IPS-15b (cell line): ENCODE results near the gene AGAP3.

ENCODE experiments used
- H3K27me3 ChIP-seq: one replicate; pipeline ENCODE4 v1.6.1; 2013; ENCODE audit warnings: low read length; ENCODE audit not compliant: control insufficient read depth, insufficient read depth
- H3K36me3 ChIP-seq: one replicate; pipeline ENCODE4 v1.6.1; 2013; ENCODE audit warnings: low read length; ENCODE audit not compliant: control insufficient read depth, insufficient read depth
- H3K4me1 ChIP-seq: one replicate; pipeline ENCODE4 v1.6.1; 2013; ENCODE audit warnings: mild to moderate bottlenecking, low read length; ENCODE audit not compliant: control insufficient read depth, insufficient read depth
- H3K4me3 ChIP-seq: one replicate; pipeline ENCODE4 v1.5.1; 2013; ENCODE audit warnings: low read depth, low read length
- H3K9ac ChIP-seq: one replicate; pipeline ENCODE4 v1.6.1; 2013; ENCODE audit warnings: low read depth, mild to moderate bottlenecking, low read length
- H3K9me3 ChIP-seq: one replicate; pipeline ENCODE4 v1.6.1; 2013; ENCODE audit warnings: mild to moderate bottlenecking, low read length; ENCODE audit not compliant: control insufficient read depth, insufficient read depth

The AGAP3 gene

DNA sequence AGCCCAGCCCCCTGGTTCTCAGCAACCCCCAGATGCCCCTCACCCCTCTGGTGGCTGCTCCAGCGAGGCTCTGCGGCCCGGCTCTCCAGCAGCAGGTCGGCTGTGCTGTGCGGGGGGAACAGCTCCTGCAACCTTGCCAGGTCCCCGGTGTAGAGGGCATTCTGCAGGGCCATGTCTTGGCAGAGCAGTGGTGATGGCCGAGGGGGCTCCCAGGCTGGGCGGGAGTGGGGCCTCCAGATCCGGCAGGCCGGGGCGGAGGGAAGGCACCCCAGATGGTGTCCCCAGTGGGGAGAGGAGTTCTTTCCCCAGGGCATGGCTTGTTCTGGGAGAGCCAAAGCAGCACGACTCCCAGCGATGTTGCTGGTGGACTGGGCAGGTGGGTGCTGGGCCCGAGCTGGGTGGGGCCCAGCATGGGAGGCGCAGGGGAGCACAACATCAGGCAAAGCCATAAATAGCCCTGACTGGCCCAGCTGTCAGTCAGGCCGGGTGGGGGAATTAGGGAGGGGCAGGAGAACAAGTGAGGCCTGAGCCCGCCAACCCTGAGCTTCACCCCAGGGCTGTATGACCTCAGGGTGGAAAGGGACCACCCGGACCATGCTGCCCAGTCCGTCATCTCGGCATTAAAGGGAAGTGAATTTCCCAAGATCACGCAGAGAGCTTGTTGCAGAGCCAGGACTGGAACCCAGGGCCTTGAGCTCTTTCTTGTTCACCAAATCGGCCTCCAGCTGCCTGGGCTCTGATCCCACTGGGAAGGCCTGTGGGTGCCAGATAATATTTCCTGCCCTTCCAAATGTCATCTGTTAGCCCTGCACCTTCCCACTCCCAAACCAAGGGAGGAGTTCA is 101.4 kb downstream of the AGAP3 start:
- no peaks in the 10 kb centered on the region for H3K4me1 ChIP-seq
- no peaks in the 10 kb centered on the region for H3K9me3 ChIP-seq
- no peaks in the 10 kb centered on the region for H3K27me3 ChIP-seq
- no peak overlapping the region for H3K4me3 ChIP-seq
- H3K9ac ChIP-seq, result no peak overlapping the region
- no peaks in the 10 kb centered on the region for H3K36me3 ChIP-seq

DNA sequence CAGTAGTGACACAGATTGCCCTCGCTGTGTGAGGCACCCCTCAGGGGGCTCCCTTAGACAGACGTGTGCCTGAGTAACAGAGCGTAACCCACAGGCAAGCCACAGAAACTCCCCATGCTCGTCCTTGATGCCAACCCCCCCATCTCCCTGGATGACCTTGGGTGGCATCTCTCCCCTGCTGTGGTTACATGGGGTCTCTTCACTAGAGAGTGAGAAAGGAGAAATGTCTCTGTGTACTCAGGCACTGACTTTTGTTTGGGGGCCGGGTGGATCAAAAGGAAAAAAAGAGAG is 101.9 kb downstream of the AGAP3 start:
- H3K4me1 ChIP-seq, result no peaks in the 10 kb centered on the region
- no peaks in the 10 kb centered on the region for H3K27me3 ChIP-seq
- H3K9me3 ChIP-seq, result no peaks in the 10 kb centered on the region
- H3K36me3 ChIP-seq, result no peaks in the 10 kb centered on the region
- H3K9ac ChIP-seq, result no peak overlapping the region
- no peak overlapping the region for H3K4me3 ChIP-seq

- H3K27me3 ChIP-seq, result no peaks in the 10 kb centered on the region
Measured at GRCh38 chr7:151189038-151189437, 102.8 kb downstream of the AGAP3 start.

GRCh38 chr7:151191544-151191943 is 105.3 kb downstream of the AGAP3 start:
- H3K27me3 ChIP-seq, result no peaks in the 10 kb centered on the region

More at GRCh38 chr7:151189038-151189437, 102.8 kb downstream of the AGAP3 start:
- Histone ChIP-seq H3K9ac (no peak overlapping the region), H3K36me3 (no peaks in the 10 kb centered on the region), H3K4me3 (no peak overlapping the region), H3K4me1 (no peaks in the 10 kb centered on the region), H3K9me3 (no peaks in the 10 kb centered on the region)

GRCh38 chr7:151192002-151192539 is 105.8 kb downstream of the AGAP3 start:
- H3K4me3 ChIP-seq, result no peak overlapping the region
- no peaks in the 10 kb centered on the region for H3K27me3 ChIP-seq
- no peak overlapping the region for H3K9ac ChIP-seq
- no peaks in the 10 kb centered on the region for H3K9me3 ChIP-seq
- H3K36me3 ChIP-seq, result no peaks in the 10 kb centered on the region
- H3K4me1 ChIP-seq, result no peaks in the 10 kb centered on the region

More at GRCh38 chr7:151191544-151191943, 105.3 kb downstream of the AGAP3 start:
- Histone ChIP-seq H3K9ac (no peak overlapping the region), H3K9me3 (no peaks in the 10 kb centered on the region), H3K4me3 (no peak overlapping the region), H3K4me1 (no peaks in the 10 kb centered on the region), H3K36me3 (no peaks in the 10 kb centered on the region)

DNA sequence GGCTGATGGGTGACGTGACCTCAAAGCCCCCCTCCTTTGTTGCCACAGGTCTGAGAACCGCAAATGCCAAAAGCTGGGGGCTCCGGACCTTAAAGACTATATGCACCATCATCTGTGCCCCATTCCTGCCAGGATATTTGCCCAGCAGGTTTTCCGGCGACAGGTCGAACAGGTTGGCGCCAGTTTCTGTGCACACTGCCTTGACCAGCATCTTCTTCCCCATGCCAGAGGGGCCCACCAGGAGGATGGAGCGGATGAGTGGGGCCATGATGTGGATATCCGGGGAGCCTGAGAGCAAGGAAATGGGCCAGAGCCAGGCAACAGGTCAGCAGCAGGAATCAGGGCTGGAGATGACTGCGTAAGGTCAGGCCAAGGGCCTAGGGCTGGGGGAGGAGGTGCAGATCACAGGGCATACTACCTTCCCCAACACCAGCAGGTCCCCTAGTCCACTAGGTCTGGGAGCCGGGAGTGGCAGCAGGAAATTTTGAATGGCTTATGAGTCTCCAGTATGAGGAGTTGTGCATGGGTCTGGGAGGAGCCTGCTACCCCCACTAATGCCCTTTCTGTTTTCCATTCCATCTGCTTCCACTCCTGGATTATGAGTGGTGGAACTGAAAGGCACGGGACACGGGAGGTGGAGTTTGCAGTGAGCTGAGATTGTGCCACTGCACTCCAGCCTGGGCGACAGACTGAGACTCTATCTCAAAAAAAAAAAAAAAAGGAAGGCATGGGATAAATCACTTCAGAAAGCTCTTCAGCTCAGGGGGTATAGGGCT is 107.1 kb downstream of the AGAP3 start:
- H3K4me1 ChIP-seq, result no peaks in the 10 kb centered on the region
- H3K9me3 ChIP-seq, result no peaks in the 10 kb centered on the region
- H3K4me3 ChIP-seq, result no peak overlapping the region
- H3K27me3 ChIP-seq, result no peaks in the 10 kb centered on the region
- no peak overlapping the region for H3K9ac ChIP-seq
- H3K36me3 ChIP-seq, result no peaks in the 10 kb centered on the region
